Activated CD4-positive, alpha-beta T cell treated with anti-CD3 and anti-CD28 coated beads, Interleukin-2, Interleukin-4, amounts not matched to agents 100 ng/mL and 50 ng/mL, durations not matched to agents 16 hours and 8 hours (primary cell): ENCODE measurements around the gene ASCC1.
"Not testable (repeated sequence)": the region's sequence is repeated elsewhere in the genome, so short reads cannot be mapped to it uniquely, and the experiment has no call there.

Experiments
- DNase-seq: peaks from one replicate; pipeline ENCODE4 v3.0.0-alpha.2; 2020; ENCODE audit warnings: low spot score

The ASCC1 gene

DNA sequence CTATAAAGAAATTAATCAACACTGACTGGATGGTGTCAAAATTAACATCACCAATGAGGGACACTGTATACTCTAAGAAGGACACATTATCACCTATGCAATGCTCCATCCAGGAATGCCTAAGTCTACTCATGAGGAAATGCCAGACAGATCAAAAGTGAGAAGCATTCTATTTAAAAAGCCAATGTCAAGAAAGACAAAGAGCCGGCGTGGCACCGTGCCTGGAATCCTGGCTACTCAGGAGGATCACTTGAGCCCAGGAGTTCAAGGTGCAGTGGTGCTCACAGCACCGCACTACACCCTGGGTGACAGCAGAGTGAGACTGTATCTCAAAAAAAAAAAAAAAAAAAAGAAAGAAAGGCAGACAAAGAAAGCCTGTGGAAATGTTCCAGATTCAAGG lies 45.8 kb downstream of the ASCC1 start:
- DNase-seq, result no peak

DNA sequence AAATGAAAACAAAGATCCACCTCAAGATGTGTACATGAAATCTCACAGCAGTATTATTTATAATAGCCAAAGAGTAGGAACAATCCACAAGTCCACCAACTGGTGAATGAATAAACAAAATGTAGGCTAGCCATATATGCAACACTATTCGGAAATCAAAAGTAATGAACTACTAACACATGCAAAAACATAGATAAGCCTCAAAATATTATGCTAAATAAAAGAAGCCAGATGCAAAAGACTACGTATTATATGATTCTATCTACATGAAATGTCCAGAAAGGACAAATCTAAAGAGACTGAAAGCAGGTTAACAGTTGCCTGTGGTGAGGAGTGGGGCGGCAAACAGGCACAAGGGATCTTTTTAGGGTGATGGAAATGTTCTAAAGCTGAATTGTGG lies 49.0 kb downstream of the ASCC1 start:
- no peak for DNase-seq

DNA sequence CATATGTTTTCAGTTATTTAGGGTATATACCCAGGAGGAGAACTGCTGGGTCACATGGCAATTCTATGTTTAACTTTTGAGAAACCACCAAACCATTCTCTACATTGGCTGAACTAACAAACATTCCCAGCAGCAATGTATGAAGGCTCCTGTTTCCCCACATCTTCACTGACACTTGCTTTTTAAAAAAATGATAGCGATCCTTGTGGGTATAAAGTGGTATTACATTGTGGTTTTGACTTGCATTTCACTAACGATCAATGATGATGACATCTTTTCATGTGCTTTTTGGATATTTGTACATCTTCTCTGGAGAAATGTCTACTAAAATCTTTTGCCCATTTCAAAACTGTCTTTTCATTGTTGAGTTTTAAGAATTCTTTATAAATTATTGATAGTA lies 51.5 kb downstream of the ASCC1 start:
- peak; percentile 30 for DNase-seq

DNA sequence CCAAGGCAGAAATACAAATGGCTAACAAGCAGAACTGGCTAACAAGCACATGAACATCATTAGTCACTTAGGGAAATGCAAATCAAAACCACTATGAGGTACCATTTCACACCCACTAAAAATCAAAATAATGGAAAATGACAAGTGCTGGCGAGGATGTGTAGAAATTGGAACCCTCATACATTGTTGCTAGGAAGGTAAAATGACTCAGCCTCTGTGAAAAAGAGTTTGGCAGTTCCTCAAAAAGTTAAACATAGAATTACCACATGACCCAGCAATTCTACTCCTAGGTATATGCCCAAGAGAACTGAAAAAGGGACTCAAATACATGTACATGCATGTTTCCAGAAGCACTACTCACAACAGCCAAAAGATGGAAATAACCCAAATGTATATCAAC lies 53.1 kb downstream of the ASCC1 start:
- peak; percentile 78 for DNase-seq

DNA sequence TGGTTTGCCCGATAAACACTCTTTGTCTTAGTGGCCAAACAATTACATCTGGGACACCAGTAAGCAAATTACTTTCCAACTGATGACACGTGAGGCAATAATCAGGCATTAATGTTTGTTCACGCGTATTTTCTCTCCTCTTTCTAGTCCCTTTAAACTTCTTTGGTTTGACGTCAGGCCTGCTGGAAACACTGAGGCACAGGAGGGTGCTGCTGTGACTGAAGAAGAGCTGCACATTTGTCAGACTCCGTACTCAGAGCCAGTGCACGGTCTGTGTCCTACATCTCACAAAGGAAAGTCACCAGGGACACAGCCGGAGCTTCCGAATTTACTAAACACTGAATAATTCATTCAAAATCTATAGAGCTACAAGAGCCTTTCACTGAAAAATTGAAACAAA lies 57.9 kb downstream of the ASCC1 start:
- no peak for DNase-seq

DNA sequence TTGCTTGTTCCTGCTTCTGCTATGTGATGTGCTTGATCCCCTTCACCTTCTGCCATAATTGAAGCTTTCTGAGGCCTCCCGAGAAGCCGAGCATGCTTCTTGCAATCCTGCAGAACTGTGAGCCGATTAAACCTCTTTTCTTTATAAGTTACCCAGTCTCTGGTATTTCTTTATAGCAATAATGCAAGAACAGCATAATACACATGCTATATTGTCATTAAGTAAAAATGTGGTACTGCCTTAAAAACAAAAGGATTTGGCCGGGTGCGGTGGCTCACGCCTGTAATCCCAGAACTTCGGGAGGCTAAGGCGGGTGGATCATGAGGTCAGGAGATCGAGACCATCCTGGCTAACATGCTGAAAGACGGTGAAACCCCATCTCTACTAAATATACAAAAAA lies 59.9 kb downstream of the ASCC1 start:
- DNase-seq, result no peak

DNA sequence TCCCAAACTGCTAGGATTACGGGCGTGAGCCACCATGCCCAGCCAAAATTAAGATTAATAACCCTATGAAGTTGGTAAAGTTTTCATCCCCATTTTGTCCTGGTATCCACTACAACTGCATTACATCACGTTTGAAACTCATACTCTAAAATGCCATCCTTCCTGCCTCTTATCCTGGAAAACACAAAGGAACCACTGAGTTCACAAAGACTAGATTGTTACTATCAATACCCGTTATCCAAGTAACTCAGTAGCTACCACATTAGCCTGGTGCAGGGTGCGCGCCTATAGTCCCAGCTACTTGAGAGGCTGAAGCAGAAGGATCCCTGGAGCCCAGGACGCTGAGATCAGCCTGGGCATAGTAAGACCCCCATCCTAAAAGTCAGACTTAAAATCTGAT lies 63.8 kb downstream of the ASCC1 start:
- DNase-seq, result no peak

DNA sequence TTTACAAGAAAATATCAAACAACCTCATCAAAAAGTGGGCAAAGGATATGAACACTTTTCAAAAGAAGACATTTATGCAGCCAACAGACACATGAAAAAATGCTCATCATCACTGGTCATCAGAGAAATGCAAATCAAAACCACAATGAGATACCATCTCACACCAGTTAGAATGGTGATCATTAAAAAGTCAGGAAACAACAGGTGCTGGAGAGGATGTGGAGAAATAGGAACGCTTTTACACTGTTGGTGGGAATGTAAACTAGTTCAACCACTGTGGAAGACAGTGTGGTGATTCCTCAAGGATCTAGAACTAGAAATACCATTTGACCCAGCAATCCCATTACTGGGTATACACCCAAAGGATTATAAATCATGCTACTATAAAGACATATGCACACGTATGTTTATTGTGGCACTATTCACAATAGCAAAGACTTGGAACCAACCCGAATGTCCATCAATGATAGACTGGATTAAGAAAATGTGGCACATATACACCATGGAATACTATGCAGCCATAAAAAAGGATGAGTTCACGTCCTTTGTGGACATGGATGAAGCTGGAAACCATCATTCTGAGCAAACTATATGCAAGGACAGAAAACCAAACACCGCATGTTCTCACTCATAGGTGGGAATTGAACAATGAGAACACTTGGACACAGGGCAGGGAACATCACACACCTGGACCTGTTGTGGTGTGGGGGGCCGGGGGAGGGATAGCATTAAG lies 65.2 kb downstream of the ASCC1 start:
- not testable (repeated sequence) for DNase-seq

DNA sequence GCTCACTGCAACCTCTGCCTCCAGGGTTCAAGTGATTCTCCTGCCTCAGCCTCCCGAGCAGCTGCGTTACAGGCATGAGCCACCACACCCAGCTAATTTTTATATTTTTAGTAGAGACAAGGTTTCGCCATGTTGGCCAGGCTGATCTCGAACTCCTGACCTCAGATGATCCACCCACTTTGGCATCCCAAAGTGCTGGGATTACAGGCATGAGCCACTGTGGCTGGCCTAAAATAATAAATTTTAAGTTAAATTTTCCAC lies 68.8 kb downstream of the ASCC1 start:
- not testable (repeated sequence) for DNase-seq

DNA sequence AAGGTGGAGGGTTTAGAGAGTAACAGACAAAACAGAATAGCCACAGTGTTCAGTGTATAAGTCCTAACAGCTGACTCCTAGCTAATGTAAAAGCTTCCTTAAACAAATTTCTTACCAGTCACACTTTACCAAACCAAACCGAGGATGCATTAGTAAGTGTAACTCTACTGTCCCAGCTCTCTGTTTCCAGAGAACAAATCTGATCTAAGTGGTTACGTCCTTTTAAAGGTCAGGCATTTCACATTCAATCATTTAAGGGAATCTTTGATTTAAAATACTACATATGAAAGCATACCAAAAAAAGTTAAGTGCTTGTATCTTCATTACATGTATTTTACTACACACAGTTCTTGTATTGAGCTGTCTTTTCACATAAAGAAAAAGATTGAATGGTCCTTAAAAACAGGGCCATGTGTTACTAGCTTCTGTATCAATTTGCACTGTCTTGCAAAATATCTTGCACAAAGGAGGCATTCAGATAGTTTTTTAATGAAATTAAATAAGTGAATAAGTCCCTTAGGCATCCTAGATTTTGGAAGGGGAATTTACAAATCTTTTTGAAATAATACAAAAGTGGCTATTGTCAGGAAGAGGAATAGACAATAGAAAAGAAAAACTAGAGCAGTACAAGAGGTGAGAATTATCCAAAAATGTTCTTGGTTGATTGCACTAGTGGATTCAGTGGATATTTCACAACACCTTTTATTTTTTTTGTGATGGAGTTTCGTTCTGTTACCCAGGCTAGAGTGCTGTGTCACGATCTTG lies 69.3 kb downstream of the ASCC1 start:
- DNase-seq, result no peak

DNA sequence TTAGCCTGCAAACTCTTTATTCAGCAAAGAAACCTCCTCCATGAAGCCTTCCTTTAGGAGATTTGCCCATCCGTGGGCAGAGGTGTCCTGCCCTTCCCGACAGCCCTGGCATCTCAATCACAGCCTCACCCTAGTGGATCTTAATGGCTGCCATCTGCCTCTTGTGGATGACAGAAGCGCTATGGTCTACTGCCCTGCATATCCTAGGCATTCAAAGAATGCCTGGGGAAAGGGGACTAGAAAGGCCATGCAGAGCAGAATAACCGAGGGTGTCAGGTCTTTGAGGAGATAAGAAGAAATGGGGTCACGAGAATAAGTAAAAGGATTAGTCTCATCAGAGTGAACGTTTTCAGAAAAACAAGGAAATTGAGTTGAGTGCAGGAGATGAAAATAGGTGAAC lies 70.0 kb downstream of the ASCC1 start:
- no peak for DNase-seq

DNA sequence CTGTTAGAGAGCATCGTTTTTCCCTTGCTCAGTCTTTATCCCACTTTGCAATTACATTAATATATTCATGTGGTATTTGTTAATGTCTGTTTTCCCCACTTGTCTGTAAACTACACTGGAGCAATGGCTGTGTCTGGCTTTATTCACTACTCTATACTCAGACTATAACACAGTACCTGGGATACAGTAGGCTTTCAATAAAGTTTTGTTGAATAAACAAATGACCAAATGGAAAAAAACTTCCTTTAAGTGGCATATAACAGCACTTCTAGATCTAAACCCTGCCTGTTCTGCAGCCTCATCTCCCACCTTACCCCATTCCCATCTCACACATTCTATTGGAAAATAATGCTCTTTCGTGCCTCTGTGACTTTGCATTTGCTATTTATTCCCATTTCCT lies 70.4 kb downstream of the ASCC1 start:
- DNase-seq, result no peak

DNA sequence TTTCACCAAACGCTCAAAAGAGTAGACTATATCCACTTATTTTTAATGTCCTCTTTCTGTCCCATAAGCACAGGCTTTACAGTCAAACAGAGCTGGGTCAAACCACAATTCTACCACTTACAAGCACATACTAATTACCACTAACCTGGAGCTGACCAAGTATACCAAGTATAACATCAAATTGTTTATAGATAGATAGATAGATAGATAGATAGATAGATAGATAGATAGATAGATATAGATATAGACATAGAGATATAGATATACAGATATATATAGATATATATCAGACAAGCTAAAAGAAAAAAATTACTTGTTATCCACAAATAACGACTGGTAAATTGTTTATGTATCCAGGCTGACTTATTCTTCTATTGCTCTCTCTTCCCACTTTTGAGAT lies 75.2 kb downstream of the ASCC1 start:
- no peak for DNase-seq

DNA sequence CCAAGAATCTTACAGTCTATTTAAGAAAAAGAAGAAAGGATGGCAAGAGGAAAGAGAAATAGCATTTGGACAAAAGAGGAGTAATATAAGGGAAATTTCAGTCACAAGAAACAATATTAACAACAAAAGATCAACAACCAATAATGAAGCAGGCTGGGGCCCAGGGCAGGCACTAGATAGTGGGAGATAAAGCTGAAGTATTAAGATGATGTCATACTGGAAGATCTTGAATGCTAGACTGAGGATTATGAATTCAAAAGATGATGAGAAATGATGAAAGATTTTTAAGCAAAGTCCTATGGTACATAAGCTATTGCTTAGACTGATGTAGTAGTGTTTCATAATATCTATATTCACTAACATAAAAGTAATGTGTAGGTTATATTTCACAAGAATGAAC lies 75.9 kb downstream of the ASCC1 start:
- no peak for DNase-seq

DNA sequence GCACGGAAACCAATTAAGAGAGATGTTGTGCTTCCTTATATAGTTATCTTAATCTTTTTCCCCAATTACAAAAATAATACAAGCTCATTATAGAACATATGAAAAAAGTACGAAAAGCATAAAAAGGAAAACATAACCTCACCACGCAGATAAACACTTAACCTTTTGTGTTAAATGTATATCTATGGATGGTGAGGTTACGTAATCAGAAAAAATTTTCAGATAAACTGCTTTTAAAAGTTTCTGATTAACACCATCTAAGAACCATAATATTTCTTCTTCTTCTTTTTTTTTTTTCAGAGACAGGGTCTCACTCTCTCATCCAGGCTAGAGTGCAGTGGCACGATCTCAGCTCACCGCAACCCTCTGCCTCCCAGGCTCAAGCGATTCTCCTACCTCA lies 78.5 kb downstream of the ASCC1 start:
- no peak for DNase-seq

DNA sequence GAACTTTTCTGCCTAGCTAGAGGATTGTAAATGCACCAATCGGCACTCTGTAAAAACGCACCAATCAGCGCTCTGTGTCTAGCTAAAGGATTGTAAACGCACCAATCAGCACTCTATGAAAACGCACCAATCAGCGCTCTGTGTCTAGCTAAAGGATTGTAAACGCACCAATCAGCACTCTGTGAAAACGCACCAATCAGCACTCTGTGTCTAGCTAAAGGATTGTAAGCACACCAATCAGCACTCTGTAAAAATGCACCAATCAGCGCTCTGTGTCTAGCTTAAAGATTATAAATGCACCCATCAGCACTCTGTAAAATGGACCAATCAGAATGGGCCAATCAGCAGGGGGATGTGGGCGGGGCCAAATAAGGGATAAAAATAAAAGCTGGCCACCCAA lies 79.9 kb downstream of the ASCC1 start:
- DNase-seq, result not testable (repeated sequence)

DNA sequence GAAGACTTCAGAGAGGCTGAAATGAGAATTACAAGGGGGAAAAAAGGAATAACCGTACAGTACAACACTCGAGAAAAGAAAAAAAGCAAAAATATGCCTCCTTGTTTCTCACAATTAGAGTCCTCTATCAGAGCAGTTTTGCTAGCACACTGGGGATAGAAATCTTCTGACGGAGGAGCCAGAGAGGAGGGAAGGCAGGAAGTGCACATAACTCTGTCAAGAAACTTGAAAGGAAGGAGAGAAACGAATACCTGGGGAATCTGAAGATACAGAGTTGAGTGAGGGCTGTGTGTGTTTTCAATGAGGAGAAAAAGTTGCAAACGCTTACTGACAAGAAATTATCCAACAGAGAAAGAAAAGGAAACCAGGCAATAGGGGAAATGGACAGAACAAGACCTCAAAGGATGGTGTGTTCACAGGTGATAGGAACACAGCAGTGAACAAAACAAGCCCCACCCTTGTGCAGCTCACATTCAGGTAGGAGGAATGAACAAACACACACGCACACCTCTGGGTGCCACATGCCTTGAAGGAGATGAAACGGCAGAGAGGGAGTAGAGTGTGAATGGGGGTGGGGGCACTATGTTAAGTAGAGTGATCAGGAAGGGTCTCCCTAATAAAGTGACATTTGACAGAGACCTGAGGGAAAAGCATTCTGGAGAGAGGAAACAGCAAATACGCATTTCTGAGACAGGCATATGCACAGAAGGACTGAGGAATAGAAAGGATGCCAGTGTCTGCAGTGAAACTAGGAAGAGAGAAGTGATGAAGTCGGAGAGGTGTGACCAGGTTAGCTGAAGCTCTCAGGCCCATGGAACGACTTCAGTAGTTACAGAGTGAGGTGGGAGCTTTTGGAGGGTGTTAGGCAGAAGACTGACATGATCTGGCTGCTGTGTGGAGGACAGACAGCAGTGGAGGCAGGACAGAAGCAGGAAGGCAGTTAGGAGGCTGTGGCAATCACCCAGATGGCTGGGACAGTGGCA lies 81.0 kb downstream of the ASCC1 start:
- DNase-seq, result no peak

DNA sequence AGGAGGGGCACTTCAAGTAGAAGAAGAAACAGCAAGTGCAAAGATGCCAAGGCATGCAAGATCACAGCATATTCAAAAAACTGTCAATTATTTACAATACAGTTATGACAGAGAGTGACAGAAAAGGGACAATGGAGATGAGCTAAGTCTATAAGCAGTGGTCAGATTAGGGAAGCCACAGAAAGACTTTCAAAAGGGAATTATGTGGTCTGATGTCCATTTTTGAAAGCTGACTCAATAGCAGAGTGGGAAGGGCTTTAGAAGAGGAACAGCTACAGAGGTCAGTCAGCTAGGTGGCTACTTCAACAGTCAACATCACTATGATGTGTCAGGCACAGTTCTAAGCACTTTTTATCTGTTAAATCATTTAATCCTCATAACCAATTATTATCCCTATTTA lies 82.6 kb downstream of the ASCC1 start:
- no peak for DNase-seq

DNA sequence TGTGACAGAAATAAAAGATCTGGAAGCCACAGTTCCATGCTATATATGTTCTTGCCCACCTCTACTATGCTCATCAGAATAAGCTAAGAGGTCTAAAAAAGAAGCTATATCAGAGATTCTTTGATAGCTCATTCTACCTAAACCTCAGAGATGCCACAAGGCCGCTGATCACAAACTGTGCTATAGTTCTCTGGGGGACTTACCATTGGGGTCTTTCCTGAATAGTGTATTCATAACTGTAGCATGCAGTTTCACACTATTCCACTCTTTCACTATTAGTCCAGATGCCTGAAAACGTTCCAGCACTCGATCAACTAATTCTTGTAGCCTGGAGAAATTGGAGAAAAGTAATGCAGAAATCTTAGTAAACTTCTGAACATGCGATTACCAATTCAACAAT lies 83.2 kb downstream of the ASCC1 start:
- no peak for DNase-seq

DNA sequence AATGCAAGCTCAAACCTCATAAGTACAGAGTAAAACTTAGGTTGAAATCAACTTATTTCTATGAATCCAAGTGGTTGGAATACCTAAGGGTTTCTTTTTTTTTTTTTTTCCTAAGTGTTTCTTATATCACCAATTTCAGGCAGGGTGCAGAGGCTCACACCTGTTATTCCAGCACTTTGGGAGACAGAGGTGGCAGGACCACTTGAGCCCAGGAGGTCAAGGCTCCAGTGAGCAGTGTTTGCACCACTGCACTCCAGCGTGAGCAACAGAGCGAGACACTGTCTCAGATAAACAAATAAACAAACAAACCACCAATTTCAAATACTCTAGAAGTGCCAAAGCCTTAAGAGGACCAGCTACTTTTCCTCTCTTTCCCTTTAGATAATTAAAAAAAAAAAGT lies 88.5 kb downstream of the ASCC1 start:
- no peak for DNase-seq

DNA sequence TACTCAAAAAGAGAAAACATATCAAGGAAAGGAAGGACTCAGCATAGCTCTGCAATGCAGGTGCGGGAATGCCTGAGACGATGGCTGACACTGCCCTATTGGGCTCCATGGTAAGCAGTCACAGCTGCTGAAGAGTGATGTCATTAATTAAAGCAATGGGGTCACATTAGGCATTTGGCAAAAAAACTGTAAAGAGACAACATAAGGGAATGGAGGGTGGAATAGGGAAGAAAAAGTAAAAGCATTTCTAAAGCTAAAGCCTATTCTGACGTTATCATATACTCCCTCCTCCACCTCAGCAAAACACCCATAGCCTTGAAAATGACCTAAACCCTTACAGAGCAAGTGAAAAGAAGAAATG lies 89.2 kb downstream of the ASCC1 start:
- no peak for DNase-seq

DNA sequence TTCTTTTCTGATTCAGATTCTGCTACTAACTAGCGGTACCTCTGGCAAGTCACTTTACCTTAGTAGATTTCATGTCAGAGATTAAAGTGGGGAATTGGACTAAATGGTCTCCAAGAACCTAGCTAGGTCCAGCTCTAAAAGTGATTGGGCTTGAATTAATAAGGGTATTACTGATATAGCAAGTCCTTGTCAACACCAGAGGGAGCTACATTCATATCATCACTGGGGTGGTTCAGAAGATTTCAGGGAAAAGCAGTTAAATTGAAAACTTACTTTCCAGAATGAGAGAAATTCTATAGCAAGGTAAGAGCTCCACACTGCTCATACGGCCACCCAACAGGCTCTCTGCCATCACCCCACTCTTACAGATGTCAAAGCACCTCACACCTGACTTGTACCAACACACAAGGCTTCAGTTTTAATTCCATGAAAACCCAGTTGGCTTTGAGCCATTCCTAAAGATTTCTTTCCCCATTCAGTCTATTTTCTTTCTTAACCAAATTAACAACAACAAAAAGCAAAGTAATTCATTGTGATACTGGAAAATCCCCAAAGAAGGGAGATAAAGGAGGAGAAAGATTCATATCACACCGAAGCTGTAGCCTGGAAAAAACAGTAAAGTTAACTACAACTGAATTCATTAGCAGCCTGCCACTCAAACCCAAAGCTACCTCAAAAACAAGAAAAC lies 89.7 kb downstream of the ASCC1 start:
- peak; percentile 31 for DNase-seq
